NT2/D1 (cell line): Measurements from ENCODE around the gene DIAPH1.
A peak's percentile ranks its signal among the peaks of the same experiment; 100 is the strongest.

Experiments used
- DNase-seq: peaks from one replicate; pipeline ENCODE4 v3.0.0-alpha.2; 2011; ENCODE audit warnings: low read depth, low spot score
- H3K27me3 ChIP-seq: 2 replicates; pipeline ENCODE4 v1.6.0; 2011; ENCODE audit warnings: mild to moderate bottlenecking; ENCODE audit not compliant: insufficient read length, insufficient read depth
- H3K36me3 ChIP-seq: 2 replicates; pipeline ENCODE4 v1.6.1; 2011; ENCODE audit warnings: mild to moderate bottlenecking, low read length, mixed read lengths; ENCODE audit not compliant: insufficient read depth, insufficient read length
- H3K4me1 ChIP-seq: 2 replicates; pipeline ENCODE4 v1.5.1; 2011; ENCODE audit not compliant: insufficient read depth, insufficient read length
- H3K4me3 ChIP-seq: 2 replicates; pipeline ENCODE4 v1.5.1; 2011; ENCODE audit warnings: low read depth; ENCODE audit not compliant: insufficient read length
- H3K9ac ChIP-seq: 2 replicates; pipeline ENCODE4 v1.6.0; 2011; ENCODE audit warnings: low read depth; ENCODE audit not compliant: insufficient read length
- H3K9me3 ChIP-seq: 2 replicates; pipeline ENCODE4 v1.5.1; 2011; ENCODE audit warnings: mild to moderate bottlenecking, low read length; ENCODE audit not compliant: insufficient read depth
- SUZ12 ChIP-seq: IDR thresholded peaks from 2 replicates; pipeline ENCODE4 v1.6.1; 2011; ENCODE audit not compliant: insufficient read length, insufficient read depth; ENCODE audit errors: extremely low read depth
- YY1 ChIP-seq: IDR thresholded peaks from 2 replicates; pipeline ENCODE4 v1.6.1; 2011; ENCODE audit not compliant: insufficient read length, insufficient read depth
- ZNF274 ChIP-seq: IDR thresholded peaks from 2 replicates; pipeline ENCODE4 v1.6.1; 2011; ENCODE audit warnings: mild to moderate bottlenecking, low read depth, low read length

The DIAPH1 gene

GRCh38 chr5:141633871-141634561 lies 15.2 kb upstream of the DIAPH1 start:
- Histone ChIP-seq H3K36me3 (peaks cover 30% of the 10 kb centered on the region), H3K9me3 (no peaks in the 10 kb centered on the region), H3K4me3 (no peak overlapping the region), H3K4me1 (peaks cover 4% of the 10 kb centered on the region), H3K27me3 (no peaks in the 10 kb centered on the region), H3K9ac (no peak overlapping the region)
- no peak for TF ChIP-seq SUZ12
- TF ChIP-seq YY1 = no peak
- TF ChIP-seq ZNF274 = no peak
- no peak for DNase-seq

- Histone ChIP-seq H3K27me3 (no peaks in the 10 kb centered on the region), H3K9me3 (no peaks in the 10 kb centered on the region), H3K9ac (no peak overlapping the region), H3K4me3 (no peak overlapping the region), H3K4me1 (no peaks in the 10 kb centered on the region), H3K36me3 (peaks cover 43% of the 10 kb centered on the region)
- TF ChIP-seq YY1 (no peak), SUZ12 (no peak), ZNF274 (no peak)
- no peak for DNase-seq
Measured at GRCh38 chr5:141632650-141633049, 13.8 kb upstream of the DIAPH1 start.

- TF ChIP-seq YY1 (no peak), ZNF274 (no peak), SUZ12 (no peak)
Measured at GRCh38 chr5:141630570-141631140, 11.9 kb upstream of the DIAPH1 start.

GRCh38 chr5:141628175-141628788 lies 9.5 kb upstream of the DIAPH1 start:
- Histone ChIP-seq H3K4me3 (no peak overlapping the region), H3K9ac (no peak overlapping the region), H3K4me1 (no peaks in the 10 kb centered on the region), H3K27me3 (no peaks in the 10 kb centered on the region), H3K9me3 (no peaks in the 10 kb centered on the region), H3K36me3 (peaks cover 65% of the 10 kb centered on the region)
- DNase-seq = no peak
- no peak for TF ChIP-seq YY1
- no peak for TF ChIP-seq ZNF274

More at GRCh38 chr5:141630570-141631140, 11.9 kb upstream of the DIAPH1 start:
- no peak for DNase-seq
- Histone ChIP-seq H3K4me3 (no peak overlapping the region), H3K4me1 (no peaks in the 10 kb centered on the region), H3K27me3 (no peaks in the 10 kb centered on the region), H3K9ac (no peak overlapping the region), H3K9me3 (no peaks in the 10 kb centered on the region), H3K36me3 (peaks cover 58% of the 10 kb centered on the region)

GRCh38 chr5:141623611-141624010 lies 4.8 kb upstream of the DIAPH1 start:
- Histone ChIP-seq H3K4me1 (no peaks in the 10 kb centered on the region), H3K9ac (peak overlapping the region; percentile 7), H3K4me3 (no peak overlapping the region), H3K36me3 (peaks cover 64% of the 10 kb centered on the region), H3K27me3 (no peaks in the 10 kb centered on the region), H3K9me3 (no peaks in the 10 kb centered on the region)
- TF ChIP-seq SUZ12 (no peak), ZNF274 (no peak), YY1 (no peak)
- DNase-seq = no peak

- DNase-seq = no peak
- Histone ChIP-seq H3K9ac (no peak overlapping the region), H3K4me1 (no peaks in the 10 kb centered on the region), H3K9me3 (no peaks in the 10 kb centered on the region), H3K27me3 (no peaks in the 10 kb centered on the region), H3K36me3 (peaks cover 60% of the 10 kb centered on the region), H3K4me3 (no peak overlapping the region)
- TF ChIP-seq SUZ12 = no peak
- no peak for TF ChIP-seq ZNF274
- no peak for TF ChIP-seq YY1
Measured at GRCh38 chr5:141623186-141623585, 4.4 kb upstream of the DIAPH1 start.
